Measurements from ENCODE around the gene GALNT11. TPM values are rescaled to one million over a fixed set of nuclear protein-coding genes. Genes with fewer than 3 reads are reported as not detected.

Gene GALNT11
- 37.6 and 43.1 TPM in 2 replicates for total RNA-seq

GRCh38 chr7:152025077-152025936, at the start of gene GALNT11:
TSS of gene GALNT11 (plus strand) at chr7:152025674. CDS start at chr7:152094228, 68,554 bp downstream.

Other genes starting within 250 kb of the GALNT11 start
- 50.9 and 53.5 TPM in 2 replicates for gene PRKAG2, start 148.6 kb upstream of the GALNT11 start, total RNA-seq
- gene GALNTL5, start 69.2 kb upstream of the GALNT11 start, total RNA-seq, result not detected in 2 replicates

All from mammary microvascular endothelial cell (primary cell).